CD4-positive, alpha-beta T cell treated with Interleukin-21 for 1 hour (primary cell): Measurements from ENCODE around the gene SHROOM3.
"Not testable (repeated sequence)": the region's sequence is repeated elsewhere in the genome, so short reads cannot be mapped to it uniquely, and the experiment has no call there.

Source experiments
- DNase-seq: peaks from one replicate; pipeline ENCODE4 v3.0.0-alpha.2; 2020

The SHROOM3 gene

DNA sequence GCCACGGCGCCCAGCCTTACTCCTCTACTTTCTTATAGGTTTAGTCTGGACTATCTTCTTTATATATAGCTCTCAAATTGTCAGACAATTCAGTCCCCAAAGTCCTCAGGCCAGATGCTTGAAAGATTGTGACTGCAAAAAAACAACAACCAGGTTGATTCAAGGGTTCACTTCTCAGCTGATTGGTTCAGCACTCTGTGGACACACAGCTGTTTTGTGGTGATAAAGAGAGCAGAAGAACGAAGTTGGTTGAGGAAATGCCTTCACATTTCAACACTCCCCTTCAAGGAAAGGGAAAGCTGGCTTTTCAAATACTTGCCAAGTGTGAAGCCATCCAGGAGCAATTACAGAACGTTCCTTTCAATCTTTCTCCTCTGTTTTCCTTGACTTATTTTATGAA lies 166.8 kb downstream of the SHROOM3 start:
- no peak for DNase-seq

DNA sequence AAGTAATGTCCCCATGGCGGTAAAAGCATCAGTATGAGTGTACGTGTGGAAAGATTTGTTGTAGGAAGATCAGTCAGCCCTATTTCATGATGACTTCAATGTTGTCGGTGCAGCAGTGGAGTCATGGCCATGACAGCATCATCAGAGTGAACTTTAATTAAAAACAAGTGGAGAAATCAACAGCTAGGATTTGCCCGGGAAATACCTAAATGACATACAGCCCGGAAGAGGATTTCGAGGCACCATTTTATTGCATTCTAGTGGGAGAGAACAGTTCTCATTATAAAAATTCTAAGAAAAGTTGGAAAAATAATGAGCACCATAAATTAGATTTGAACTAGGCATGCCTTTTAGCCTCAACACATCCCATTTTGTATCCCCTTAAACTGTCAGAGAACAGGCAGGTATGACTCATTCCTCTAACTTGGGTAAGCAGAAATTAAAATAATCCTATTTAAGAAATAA lies 170.1 kb downstream of the SHROOM3 start:
- DNase-seq, result no peak

DNA sequence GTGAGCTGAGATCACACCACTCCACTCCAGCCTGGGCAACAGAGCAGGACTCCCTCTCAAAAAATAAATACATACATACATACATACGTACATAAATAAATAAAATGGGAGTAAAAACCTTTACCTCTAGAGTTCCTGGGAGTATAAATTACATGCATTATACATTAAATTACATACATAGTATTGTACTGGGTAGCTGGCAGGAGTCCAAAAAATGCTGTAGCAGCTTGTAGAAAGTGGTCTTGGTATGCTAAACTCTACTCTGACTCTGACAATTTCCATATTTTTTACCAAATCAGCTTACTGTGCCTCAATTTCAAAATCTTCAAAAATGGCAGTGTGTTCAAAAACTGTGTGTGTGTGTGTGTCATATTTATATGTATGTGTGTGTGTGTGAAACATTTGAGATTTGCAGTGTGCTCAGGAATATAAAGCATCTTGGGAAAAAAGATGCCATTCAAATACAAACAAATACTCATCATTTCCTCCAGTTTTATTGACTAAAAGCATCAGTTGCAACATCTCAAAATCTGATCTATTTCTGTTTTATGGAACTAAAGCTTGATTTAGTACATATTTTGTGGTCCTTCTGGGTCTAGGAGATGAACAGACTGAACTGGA lies 171.7 kb downstream of the SHROOM3 start:
- no peak for DNase-seq

DNA sequence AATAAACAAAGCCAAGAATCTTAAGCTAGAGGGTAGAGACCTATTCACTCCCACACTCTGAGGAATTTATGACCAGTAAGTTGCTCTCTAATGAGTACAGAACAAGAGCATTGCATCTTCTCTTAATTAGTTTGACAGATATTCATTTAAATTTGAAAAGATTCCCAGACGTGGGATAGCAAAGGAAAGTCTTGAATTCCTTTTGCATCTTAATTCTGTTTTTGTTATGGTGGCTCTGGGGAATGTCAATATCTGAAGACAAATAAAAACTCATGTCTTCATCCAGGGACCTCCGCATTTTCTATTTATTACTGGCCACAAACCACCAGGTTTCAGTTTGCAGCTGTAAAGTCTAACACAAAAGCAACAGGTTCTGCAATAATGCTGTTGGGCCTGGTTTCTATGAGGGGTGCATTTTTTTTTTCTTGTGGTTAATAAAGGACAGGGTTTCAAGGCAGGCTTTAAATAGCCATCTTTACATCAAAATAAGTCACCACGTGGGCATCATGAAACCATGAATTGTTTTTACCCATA lies 172.3 kb downstream of the SHROOM3 start:
- DNase-seq, result no peak

DNA sequence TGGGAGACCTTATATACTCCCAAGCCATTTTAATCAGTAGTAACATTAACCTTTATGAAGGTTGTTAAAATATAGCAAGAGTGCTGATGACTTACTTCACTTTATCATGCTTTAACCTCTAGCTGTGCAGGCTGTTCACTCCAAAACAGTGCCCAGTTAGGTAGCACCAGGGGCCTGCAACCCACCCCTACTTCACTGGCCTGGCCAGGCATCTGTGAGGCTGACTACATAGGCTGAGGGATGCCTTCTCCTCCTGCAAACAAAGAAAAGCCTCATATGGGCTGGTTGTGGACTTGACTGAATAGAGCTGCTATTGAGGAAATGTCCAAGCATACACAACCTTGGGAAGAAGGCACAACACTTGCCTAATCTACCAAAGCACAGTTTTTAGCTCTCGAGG lies 172.8 kb downstream of the SHROOM3 start:
- no peak for DNase-seq

DNA sequence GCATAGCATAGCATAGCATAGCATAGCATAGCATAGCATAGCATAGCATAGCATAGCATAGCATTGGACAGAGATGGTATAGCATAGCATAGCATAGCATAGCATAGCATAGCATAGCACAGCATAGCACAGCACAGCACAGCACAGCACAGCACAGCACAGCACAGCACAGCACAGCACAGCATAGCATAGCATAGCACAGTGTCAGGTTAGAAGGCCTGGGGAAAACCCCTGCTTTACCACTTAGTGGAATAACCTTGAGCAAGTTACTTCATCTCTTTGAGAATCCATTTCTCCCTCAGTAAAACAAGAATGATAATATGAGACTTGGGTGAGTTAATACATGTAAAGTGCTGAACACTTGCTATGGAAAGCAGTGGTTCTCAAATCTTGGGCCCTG lies 173.5 kb downstream of the SHROOM3 start:
- DNase-seq, result not testable (repeated sequence)

DNA sequence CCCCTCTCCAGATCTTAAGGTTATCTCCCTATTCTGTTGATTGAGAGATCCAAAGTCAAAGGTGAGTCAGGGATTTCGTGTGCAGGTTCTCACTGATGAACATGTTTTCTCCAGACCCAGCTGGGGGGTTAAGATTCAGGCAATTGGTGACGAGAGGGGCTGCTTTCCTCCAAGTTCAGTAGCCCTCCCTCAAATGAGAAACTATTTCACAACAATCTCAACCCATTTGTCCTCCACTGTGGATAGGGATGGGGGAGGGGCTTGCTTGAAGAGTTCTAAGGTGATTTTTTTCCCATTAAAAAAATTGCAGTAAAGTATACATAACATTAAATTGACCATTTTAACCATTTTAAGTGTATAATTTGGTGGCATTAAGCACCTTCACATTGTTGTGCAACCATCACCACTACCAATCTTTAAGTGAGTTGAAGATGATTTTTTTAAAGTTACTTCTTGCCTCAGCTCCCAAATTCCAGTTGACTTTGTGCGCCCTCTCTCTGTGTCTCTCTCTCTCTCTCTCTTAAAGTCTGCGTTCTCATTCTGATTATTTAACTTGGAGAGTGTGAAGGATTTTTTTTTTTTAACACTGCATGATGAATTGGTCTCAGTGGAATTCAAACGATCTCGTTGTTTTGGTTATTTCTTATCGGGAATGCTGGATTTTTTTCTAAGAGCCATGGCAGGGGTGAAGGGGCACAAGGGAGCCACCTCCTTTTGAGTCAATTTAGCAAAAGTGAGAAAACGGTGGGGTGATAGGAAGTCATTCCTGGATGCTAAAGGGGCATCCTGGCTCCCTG lies 175.9 kb downstream of the SHROOM3 start:
- no peak for DNase-seq

DNA sequence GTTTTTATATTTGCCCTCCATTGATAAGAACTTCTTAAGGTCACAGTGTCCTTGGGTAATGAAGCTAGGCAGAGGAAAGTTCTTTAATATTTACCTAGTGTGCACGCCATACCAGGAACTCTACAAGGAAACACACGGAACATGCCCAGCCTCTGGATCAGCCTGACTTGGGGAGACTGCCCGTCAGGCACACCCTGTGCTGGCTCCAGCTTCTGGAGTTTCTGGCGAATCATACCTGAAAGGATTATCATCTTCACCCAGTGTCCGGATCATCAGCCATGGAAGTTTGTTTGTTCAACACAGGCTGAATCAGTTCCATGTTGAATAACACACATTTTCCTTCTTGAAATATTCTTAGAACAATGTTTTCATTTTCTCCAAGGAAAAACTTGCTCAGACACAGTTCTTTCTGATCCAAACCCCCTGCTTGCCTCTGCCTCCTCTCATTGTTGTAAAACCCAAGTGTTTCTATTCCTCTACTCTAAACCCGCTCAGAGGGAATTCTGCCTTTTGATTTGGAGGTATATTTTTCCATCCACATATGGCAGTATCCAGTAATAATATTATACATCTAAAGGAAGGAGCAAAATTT lies 176.7 kb downstream of the SHROOM3 start:
- DNase-seq, result no peak

DNA sequence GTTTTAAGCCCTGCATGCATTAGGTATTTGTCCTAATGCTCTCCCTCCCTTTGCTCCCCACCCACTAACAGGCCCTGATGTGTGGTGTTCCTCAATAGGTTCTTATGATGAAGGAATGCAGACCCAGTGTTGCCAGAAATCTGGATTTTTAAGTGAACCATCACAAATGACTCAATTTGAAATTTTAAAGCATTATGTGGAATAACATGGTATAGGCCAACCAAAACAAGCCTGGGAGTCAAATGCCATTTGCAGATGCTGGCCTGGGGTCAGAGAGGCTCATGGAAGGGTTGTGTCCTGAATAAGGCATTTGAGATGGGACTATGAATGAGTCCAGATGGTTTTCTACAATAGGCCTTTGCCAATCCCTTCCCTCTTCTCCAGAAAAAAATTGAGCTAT lies 179.6 kb downstream of the SHROOM3 start:
- no peak for DNase-seq

DNA sequence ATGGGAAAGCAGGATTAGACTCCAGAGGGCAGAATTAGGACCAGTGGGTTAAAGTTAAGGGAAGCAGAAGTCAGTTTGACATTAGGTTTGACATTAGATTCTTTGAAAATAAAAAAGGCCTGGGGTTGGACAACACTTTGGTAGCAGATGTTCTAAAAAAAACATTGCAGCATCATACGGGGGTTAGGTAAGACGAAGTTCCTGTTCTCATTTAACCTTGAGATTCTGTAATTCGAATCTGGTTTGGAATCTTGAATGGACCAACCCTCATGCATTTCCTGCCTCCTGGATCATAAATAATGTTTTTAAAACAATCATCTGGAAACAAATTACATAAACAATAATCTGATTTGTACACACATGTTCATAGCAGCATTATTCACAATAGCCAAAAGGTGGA lies 181.0 kb downstream of the SHROOM3 start:
- no peak for DNase-seq

DNA sequence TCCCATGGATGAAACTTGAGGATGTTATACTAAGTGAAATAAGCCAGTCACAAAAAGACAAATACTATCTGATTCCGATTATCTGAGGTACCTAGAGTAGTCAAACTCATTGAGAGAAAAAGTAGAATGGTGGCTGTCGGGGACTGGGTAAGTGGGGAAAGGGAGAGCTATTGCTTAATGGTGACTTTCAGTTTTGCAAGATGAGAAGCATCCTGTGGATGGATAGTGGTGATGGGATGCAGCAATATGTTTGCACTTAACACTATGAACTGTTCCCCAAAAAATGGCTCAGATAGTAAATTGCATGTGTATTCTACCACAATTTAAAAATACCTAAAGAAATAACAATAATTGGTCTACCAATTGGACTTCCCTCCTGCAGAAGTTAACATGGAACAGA lies 181.5 kb downstream of the SHROOM3 start:
- no peak for DNase-seq

DNA sequence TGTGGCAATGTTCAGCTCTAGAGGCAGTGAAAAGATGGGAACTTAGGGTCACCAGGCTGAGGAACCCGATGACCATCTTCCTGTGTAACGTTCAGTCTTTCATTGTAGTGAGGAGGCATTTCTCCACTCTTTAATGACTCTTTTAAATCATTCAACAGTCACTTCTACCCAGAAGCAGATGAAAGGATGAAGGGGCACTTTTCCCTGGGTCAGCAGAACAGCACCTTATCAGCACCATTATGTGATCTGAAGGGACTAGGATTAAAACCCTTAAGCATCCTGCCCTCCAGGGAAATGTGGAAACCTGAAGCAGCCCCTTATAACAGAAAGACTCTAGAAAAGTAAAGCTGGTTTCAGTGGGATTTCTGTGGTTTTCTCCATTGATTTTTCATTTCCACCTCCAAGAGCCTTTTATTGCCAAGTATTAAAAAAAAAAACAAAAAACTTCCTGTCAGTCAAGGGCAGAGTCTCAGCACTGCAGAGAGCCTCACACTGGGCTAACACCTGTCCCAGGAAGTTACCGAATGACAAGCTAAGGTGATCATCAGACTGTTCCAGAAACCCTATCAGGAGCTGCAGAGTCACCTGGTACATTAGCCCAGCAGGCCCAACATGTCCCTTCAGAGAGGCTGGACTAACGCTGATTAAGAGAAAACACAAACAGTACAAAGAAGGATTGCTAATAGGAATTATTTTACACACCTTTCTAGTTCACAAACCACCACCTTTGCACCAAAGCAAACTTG lies 185.9 kb downstream of the SHROOM3 start:
- DNase-seq, result no peak

DNA sequence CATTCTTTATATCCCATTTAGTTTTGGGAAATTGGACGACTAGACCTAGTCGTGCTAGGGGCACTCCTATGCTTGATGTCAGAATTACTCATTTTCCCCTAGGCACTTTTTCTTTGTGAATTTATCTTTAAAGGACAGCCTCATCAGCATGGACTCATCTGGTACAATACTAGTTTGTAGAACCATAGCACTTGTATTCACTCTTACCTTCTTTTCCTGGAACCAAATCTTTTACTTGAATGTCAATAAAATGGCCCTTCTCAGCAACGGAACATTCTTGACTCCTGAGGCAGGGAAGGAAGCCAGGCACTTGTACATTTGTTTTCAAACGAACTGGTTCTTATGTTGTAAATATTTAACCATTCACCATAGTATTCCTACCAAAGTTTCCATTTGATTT lies 187.1 kb downstream of the SHROOM3 start:
- DNase-seq, result no peak

DNA sequence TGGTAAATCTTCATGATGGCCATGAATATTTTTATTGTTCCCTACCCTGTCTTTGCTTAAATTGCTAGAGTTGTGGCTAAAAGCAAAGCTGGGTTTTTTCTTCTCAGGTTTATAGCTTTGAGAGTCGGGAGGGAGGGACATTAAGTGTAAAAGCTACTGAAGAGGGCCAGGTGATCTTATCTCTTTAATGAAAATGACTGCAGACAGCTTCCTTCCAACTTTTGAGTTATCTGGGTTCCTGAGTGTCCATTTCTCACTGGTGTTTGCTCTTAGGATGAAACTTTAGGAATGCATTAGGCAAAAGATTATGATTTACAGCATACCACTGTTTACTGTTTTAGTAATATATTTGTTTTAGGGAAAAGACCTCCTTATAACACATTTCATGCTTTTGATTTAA lies 187.7 kb downstream of the SHROOM3 start:
- DNase-seq, result no peak

DNA sequence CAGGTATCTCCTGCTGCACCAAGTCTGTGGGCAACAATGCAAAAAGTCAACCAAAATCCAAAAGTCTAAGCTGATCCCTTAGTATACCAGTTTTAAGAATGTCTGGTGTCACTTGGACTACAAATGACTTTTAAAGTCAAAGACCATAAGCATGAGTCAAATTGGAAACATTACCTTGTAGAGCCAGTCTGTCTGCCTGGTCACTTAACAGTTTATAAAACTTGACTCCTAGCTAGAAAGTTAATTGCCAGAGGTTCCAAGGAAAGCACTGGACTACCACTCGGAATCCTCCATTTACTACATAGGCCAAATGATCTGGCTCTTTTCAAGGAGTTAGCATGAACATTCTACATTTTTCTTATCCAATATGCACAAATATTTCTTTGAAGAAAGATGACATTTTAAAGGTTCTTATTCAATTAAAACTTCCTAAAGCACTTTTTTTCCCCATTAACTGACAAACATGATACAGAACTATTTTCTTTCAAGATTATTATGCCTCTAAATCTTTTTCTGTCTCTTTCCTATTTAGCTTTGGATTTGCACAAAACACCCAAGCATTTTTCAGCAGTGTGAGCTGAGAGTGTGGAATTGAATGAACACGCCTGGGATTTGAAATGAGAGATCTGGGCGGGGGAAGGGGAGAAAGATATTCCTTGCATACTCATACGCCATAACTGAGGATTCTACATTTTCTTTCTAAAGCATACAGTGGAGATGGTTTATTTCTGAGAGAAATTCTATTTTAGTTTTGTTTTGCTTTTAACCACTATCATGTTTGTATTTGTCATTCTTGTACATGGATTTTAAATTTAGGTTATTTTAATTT lies 188.4 kb downstream of the SHROOM3 start:
- no peak for DNase-seq

DNA sequence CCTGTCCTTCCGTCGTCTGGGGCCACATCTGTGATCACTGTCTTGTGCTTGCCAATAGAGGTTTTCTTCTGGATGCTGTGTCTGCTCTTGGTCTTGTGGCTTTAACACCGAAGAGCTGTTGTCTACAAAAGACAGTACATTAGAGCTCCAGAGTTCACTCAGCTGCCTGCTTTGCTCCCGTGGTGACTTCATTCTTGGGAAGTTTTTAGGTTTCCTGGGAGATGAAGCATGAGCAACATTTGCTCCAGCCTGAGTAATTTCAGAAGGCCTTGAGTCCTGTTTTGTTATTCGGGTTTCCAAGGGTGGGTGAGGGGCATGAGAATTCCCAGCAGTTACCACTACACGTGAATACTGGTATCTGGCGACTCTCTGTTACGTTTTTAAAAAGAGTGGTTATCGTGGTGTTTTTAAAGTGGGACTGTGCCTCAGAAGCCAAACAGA lies 189.2 kb downstream of the SHROOM3 start:
- DNase-seq, result no peak

DNA sequence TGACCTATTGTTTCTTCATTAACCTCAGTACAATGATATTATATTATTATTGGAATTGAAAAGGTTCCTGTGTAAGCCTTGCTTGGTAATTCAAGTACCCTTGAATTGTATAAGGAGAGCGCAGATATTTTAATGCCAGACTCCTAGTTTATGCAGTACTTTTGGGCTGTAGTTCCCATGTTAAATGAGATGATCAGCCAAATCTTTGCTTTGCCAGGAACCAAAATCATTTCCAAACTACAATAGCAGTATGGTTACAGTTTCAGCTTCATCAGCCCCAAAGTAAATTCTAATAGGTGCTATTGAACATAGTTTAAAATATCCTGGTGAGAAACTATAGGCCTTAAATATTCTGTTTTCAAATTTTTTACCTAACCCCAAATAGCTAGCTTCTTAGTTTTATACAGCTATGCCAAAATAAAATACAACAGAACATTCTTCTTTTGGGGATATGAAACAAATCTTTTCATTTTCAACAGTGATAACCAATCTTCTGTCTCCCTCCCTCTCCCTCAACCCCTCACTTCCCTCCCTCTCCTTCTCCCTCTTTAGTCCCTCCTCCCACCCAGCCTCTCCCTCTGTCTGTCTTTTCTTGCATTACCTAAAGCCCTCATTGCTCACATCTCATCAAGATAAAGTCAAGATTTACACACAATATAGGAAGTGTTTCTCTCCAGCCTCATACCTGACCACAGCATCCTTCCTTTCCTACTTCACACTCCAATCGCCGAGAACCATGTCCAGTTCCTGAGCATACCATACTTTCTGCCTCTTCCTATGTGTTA lies 190.1 kb downstream of the SHROOM3 start:
- no peak for DNase-seq

DNA sequence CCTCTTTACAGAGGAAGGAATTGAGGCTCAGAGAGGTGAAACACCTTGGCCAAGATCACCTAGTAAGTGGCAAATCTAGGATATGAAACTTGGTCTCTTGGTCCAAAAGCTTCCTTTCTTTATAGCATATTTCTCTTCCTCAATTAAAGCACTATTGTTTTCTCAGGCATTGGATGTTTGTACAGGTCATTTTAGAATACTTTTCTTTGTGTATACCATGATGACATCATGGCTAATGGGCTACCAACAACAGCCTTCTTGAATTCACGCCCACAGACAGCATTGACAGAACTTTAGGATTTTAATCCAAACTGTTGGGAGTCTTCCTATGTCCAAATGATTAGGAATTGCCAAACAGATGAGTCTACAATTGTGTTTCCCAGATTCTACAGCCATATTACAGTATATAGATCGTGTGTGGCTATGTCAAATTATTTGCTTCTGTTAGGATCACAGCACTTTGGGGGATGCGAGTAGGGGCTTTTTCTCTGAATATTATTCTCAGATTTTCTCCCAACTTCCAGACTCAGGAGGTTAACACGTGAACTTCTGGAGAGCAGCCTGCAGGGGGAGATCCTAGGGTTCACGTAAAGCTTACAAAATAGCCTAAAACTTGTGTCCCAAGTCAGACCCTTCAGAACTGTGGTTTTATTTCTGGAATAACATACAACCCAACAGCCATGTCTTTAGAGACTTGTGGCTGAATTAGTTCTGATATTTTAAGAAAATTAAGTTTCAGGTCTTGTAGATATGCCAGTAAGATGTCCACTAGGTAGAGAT lies 191.8 kb downstream of the SHROOM3 start:
- no peak for DNase-seq

DNA sequence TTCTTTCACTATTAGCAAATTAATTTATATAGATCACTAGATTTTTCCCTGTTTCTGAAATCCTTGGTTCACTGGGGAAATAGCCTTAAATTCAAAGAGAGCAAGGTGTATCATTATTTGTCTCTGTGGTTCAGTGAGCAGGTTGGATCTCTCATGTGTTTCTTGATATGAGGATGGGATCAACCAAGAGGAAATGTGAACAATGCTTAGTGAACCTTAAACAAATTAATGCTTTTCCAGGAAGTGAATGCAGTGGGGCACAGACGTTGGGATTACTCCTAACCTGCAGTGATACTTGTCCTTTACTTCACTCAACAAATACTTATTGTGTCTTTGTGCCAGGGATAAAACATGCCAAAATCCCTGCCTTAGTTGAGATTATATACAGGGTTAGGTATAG lies 193.2 kb downstream of the SHROOM3 start:
- no peak for DNase-seq

DNA sequence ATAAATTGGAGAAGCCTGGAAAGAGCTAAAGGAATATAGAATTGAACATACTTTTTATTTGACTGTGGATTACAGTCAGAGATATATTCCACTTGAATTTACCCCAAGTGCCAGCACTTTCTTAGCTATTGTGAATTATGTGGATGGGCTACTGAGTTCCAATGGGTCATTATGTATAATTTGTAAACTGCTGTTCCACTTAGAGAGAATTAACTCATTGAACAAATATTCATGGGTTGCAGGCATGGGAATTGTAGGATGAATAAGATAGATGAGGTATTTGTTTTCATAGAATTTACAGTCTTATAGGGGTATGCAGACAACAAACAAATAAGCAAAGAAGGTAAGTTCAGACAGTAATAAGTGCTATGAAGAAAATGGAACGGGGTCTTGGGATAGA lies 195.7 kb downstream of the SHROOM3 start:
- no peak for DNase-seq

DNA sequence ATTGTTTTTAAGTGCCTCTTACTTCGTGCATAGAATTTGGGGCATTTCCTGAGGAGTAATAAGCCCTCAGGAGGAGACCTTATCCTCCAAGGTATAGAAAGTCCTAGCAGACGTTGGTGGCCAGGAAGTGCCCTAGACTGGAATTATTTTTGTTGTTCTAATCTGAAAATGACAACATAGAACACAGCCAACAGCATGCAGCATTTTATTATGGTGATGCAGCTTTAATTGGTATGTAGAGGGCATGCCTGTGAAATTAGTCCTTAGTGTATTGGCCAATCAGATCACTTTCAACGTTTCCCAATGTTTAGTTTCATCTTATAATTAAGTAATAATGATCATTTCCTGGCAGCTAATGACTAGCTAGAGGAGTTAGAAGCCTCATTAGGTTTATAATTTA lies 199.2 kb downstream of the SHROOM3 start:
- DNase-seq, result no peak
